HEK293T (cell line): ENCODE data around the gene ZNF618.
"Not testable (repeated sequence)": the region's sequence is repeated elsewhere in the genome, so short reads cannot be mapped to it uniquely, and the experiment has no call there.

Source experiments
- CTCF ChIA-PET: fragments of 350-600 bp; formaldehyde crosslinking; extraction: SDS; loops from one replicate; lab custom pipeline; 2021; ENCODE audit warnings: antibody characterized with exemption, inconsistent platforms; lab: Yijun Ruan, JAX
- POLR2A ChIA-PET: fragments of 350-600 bp; formaldehyde crosslinking; extraction: SDS; loops from one replicate; lab custom pipeline; 2020; ENCODE audit warnings: antibody characterized with exemption, inconsistent platforms; lab: Yijun Ruan, JAX
- DNase-seq: peaks from one replicate; pipeline ENCODE4 v3.0.0; 2012; ENCODE audit warnings: mixed read lengths; ENCODE audit errors: extremely low spot score
- ARNT ChIP-seq: fragments of 450-650 bp; IDR thresholded peaks from 2 replicates; pipeline ENCODE4 v1.6.1; 2017; ENCODE audit warnings: mild to moderate bottlenecking
- BHLHE40 ChIP-seq: fragments of 450-650 bp; IDR thresholded peaks from 2 replicates; pipeline ENCODE4 v1.6.1; 2016; ENCODE audit warnings: mild to moderate bottlenecking, moderate library complexity, borderline replicate concordance
- CTBP1 ChIP-seq: fragments of 450-650 bp; IDR thresholded peaks from 2 replicates; pipeline ENCODE4 v1.6.1; 2016; ENCODE audit warnings: borderline replicate concordance
- ELF4 ChIP-seq: fragments of 450-650 bp; IDR thresholded peaks from 2 replicates; pipeline ENCODE4 v1.6.1; 2017; ENCODE audit warnings: antibody characterized with exemption
- FOXA1 ChIP-seq: fragments of 450-650 bp; IDR thresholded peaks from 2 replicates; pipeline ENCODE4 v1.6.1; 2016; ENCODE audit warnings: mild to moderate bottlenecking
- FOXK2 ChIP-seq: fragments of 450-650 bp; IDR thresholded peaks from 2 replicates; pipeline ENCODE4 v1.6.1; 2016; ENCODE audit warnings: mild to moderate bottlenecking
- FOXM1 ChIP-seq: fragments of 450-650 bp; IDR thresholded peaks from 2 replicates; pipeline ENCODE4 v1.6.1; 2017; ENCODE audit warnings: mild to moderate bottlenecking, borderline replicate concordance
- HDGF ChIP-seq: fragments of 450-650 bp; IDR thresholded peaks from 2 replicates; pipeline ENCODE4 v1.6.1; 2017; ENCODE audit warnings: antibody characterized with exemption, borderline replicate concordance
- L3MBTL2 ChIP-seq: fragments of 450-650 bp; conservative IDR thresholded peaks from 2 replicates; pipeline ENCODE4 v1.6.1; 2016; ENCODE audit warnings: mild to moderate bottlenecking
- LEF1 ChIP-seq: fragments of 450-650 bp; IDR thresholded peaks from 2 replicates; pipeline ENCODE4 v1.6.1; 2017; ENCODE audit warnings: mild to moderate bottlenecking, borderline replicate concordance
- NFRKB ChIP-seq: fragments of 450-650 bp; IDR thresholded peaks from 2 replicates; pipeline ENCODE4 v1.6.1; 2016; ENCODE audit warnings: mild to moderate bottlenecking, moderate library complexity
- PKNOX1 ChIP-seq: fragments of 450-650 bp; IDR thresholded peaks from 2 replicates; pipeline ENCODE4 v1.6.1; 2016
- SP1 ChIP-seq: fragments of 450-650 bp; IDR thresholded peaks from 2 replicates; pipeline ENCODE4 v1.6.1; 2017
- SUZ12 ChIP-seq: fragments of 450-650 bp; IDR thresholded peaks from 2 replicates; pipeline ENCODE4 v1.6.1; 2016; ENCODE audit warnings: mild to moderate bottlenecking
- TARDBP ChIP-seq: fragments of 450-650 bp; IDR thresholded peaks from 2 replicates; pipeline ENCODE4 v1.6.1; 2016
- ZNF384 ChIP-seq: fragments of 450-650 bp; IDR thresholded peaks from 2 replicates; pipeline ENCODE4 v1.6.1; 2016

Gene ZNF618

GRCh38 chr9:114080195-114080772, 204.2 kb downstream of the ZNF618 start:
- no peak for TF ChIP-seq SP1
- ChIA-PET CTCF (interaction anchor here (1.8 kb wide), 1 partner anchor 16 kb away, joined by 3 read pairs; no protein-coding TSS in a partner anchor), POLR2A (no interaction called here)
- no peak for DNase-seq

- CTCF ChIA-PET = interaction anchor here (1.9 to 2.6 kb wide), 2 partner anchors 18 to 27 kb away, joined by 8 to 18 read pairs; partner anchors contain the start of gene KIF12
- TF ChIP-seq BHLHE40 (no peak), ZNF384 (no peak), ARNT (no peak), CTBP1 (no peak), SP1 (no peak), NFRKB (no peak), SUZ12 (no peak), LEF1 (no peak), PKNOX1 (no peak), TARDBP (no peak), HDGF (no peak), FOXA1 (no peak), FOXM1 (no peak), L3MBTL2 (no peak), ELF4 (no peak), FOXK2 (no peak)
- DNase-seq = no peak
- POLR2A ChIA-PET = no interaction called here
Observed at GRCh38 chr9:114080773-114081440, 204.8 kb downstream of the ZNF618 start.

GRCh38 chr9:114081441-114082016, 205.4 kb downstream of the ZNF618 start:
- TF ChIP-seq CTBP1 (no peak), FOXA1 (no peak), L3MBTL2 (no peak), NFRKB (no peak), LEF1 (no peak), ARNT (no peak), TARDBP (no peak), FOXM1 (no peak), PKNOX1 (no peak), ELF4 (no peak), FOXK2 (no peak), BHLHE40 (no peak), SUZ12 (no peak), HDGF (no peak), SP1 (no peak), ZNF384 (no peak)
- no peak for DNase-seq
- ChIA-PET CTCF (interaction anchor here (0.6 to 2.6 kb wide), 5 partner anchors 14 to 209 kb away, joined by 3 to 20 read pairs (median 13); partner anchors contain the start of gene KIF12), POLR2A (no interaction called here)

GRCh38 chr9:114082017-114082762, 206.1 kb downstream of the ZNF618 start:
- ChIA-PET POLR2A (no interaction called here), CTCF (interaction anchor here (0.6 to 2.6 kb wide), 20 partner anchors 11 to 228 kb away, joined by 3 to 20 read pairs (median 4); partner anchors contain the start of gene KIF12)
- TF ChIP-seq ZNF384 (no peak), L3MBTL2 (peak; percentile 82)
- peak; percentile 87 for DNase-seq

- CTCF ChIA-PET = interaction anchor here (0.6 to 2.6 kb wide), 18 partner anchors 10 to 228 kb away, joined by 3 to 20 read pairs (median 5); partner anchors contain the start of gene KIF12
- DNase-seq, POLR2A ChIA-PET: not testable (repeated sequence)
Observed at GRCh38 chr9:114082763-114083412, 206.8 kb downstream of the ZNF618 start.

- ChIA-PET POLR2A (interaction anchor here (0.5 kb wide), 1 partner anchor 25 kb away, joined by 3 read pairs; no protein-coding TSS in a partner anchor), CTCF (interaction anchor here (0.7 to 2.6 kb wide), 5 partner anchors 13 to 491 kb away, joined by 3 to 18 read pairs (median 5); no protein-coding TSS in a partner anchor)
- no peak for TF ChIP-seq SUZ12
- TF ChIP-seq FOXK2 = no peak
- no peak for TF ChIP-seq LEF1
- TF ChIP-seq TARDBP = no peak
- TF ChIP-seq PKNOX1 = no peak
- no peak for TF ChIP-seq FOXA1
- no peak for TF ChIP-seq HDGF
- no peak for TF ChIP-seq SP1
- no peak for TF ChIP-seq NFRKB
- TF ChIP-seq L3MBTL2 = no peak
- TF ChIP-seq ELF4 = no peak
- no peak for TF ChIP-seq ARNT
- no peak for TF ChIP-seq FOXM1
- TF ChIP-seq ZNF384 = no peak
- no peak for TF ChIP-seq CTBP1
- no peak for TF ChIP-seq BHLHE40
- no peak for DNase-seq
Observed at GRCh38 chr9:114083666-114084065, 207.6 kb downstream of the ZNF618 start.
